H9 (cell line): ENCODE results near the gene MGMT. TPM values are rescaled to one million over a fixed set of nuclear protein-coding genes. Genes with fewer than 3 reads are reported as not detected.

Source experiments
- DNase-seq: peaks from one replicate; pipeline ENCODE4 v3.0.0-alpha.2; 2017
- H2AFZ ChIP-seq: one replicate; pipeline ENCODE4 v1.6.1; 2013; ENCODE audit warnings: mild to moderate bottlenecking, low read length, control low read depth, moderate library complexity
- H2AK5ac ChIP-seq: 2 replicates; pipeline ENCODE4 v1.6.1; 2013; ENCODE audit warnings: low read length, control low read depth, mixed read lengths; ENCODE audit not compliant: insufficient read length
- H2BK120ac ChIP-seq: one replicate; pipeline ENCODE4 v1.6.1; 2013; ENCODE audit warnings: low read depth, mild to moderate bottlenecking, low read length, control low read depth, inconsistent platforms; ENCODE audit not compliant: poor library complexity, severe bottlenecking
- H2BK12ac ChIP-seq: 2 replicates; pipeline ENCODE4 v1.6.1; 2013; ENCODE audit warnings: low read length, control low read depth, mixed read lengths, low read depth; ENCODE audit not compliant: insufficient read length
- H2BK15ac ChIP-seq: 2 replicates; pipeline ENCODE4 v1.6.1; 2013; ENCODE audit warnings: low read depth, low read length, control low read depth
- H2BK20ac ChIP-seq: one replicate; pipeline ENCODE4 v1.6.1; 2013; ENCODE audit warnings: low read depth, mild to moderate bottlenecking, low read length, control low read depth, inconsistent platforms; ENCODE audit not compliant: poor library complexity, severe bottlenecking
- H2BK5ac ChIP-seq: 2 replicates; pipeline ENCODE4 v1.6.1; 2013; ENCODE audit warnings: low read length, control low read depth, mixed read lengths; ENCODE audit not compliant: insufficient read length
- H3K14ac ChIP-seq: 2 replicates; pipeline ENCODE4 v1.6.1; 2013; ENCODE audit warnings: low read length, control low read depth; ENCODE audit not compliant: insufficient read depth
- H3K18ac ChIP-seq: 2 replicates; pipeline ENCODE4 v1.6.1; 2013; ENCODE audit warnings: low read depth, mild to moderate bottlenecking, mixed read lengths, low read length, control low read depth; ENCODE audit not compliant: insufficient read length
- H3K23ac ChIP-seq: 2 replicates; pipeline ENCODE4 v1.6.1; 2013; ENCODE audit warnings: low read length, control low read depth, mixed read lengths, low read depth; ENCODE audit not compliant: insufficient read length
- H3K23me2 ChIP-seq: 2 replicates; pipeline ENCODE4 v1.6.1; 2013; ENCODE audit warnings: low read depth, mild to moderate bottlenecking, mixed read lengths, low read length, control low read depth; ENCODE audit not compliant: insufficient read length, poor library complexity, severe bottlenecking
- H3K27ac ChIP-seq: 2 replicates; pipeline ENCODE4 v1.5.1; 2013; ENCODE audit warnings: low read length, control low read depth, mixed read lengths, low read depth; ENCODE audit not compliant: insufficient read length
- H3K27me3 ChIP-seq: 2 replicates; pipeline ENCODE4 v1.6.1; 2013; ENCODE audit warnings: low read length, control low read depth, inconsistent platforms; ENCODE audit not compliant: insufficient read depth
- H3K4ac ChIP-seq: 2 replicates; pipeline ENCODE4 v1.6.1; 2013; ENCODE audit warnings: low read depth, mild to moderate bottlenecking, control low read depth, inconsistent platforms, low read length, moderate library complexity
- H3K4me1 ChIP-seq: 2 replicates; pipeline ENCODE4 v1.6.1; 2013; ENCODE audit warnings: low read length, control low read depth, inconsistent platforms; ENCODE audit not compliant: insufficient read depth
- H3K4me2 ChIP-seq: 2 replicates; pipeline ENCODE4 v1.6.1; 2013; ENCODE audit warnings: low read length, control low read depth, mixed read lengths; ENCODE audit not compliant: insufficient read length, insufficient read depth
- H3K56ac ChIP-seq: 2 replicates; pipeline ENCODE4 v1.6.1; 2013; ENCODE audit warnings: low read depth, mild to moderate bottlenecking, mixed read lengths, low read length, control low read depth; ENCODE audit not compliant: insufficient read length
- H3K79me1 ChIP-seq: 2 replicates; pipeline ENCODE4 v1.6.1; 2013; ENCODE audit warnings: low read depth, mild to moderate bottlenecking, moderate library complexity, low read length, control low read depth, inconsistent platforms; ENCODE audit not compliant: insufficient read depth, poor library complexity, severe bottlenecking
- H3K79me2 ChIP-seq: 2 replicates; pipeline ENCODE4 v1.6.1; 2013; ENCODE audit warnings: low read length, control low read depth, inconsistent platforms; ENCODE audit not compliant: insufficient read depth
- H3K9ac ChIP-seq: 2 replicates; pipeline ENCODE4 v1.6.1; 2013; ENCODE audit warnings: low read length, control low read depth, mixed read lengths; ENCODE audit not compliant: insufficient read length; ENCODE audit errors: extremely low read depth
- H3K9me3 ChIP-seq: one replicate; pipeline ENCODE4 v1.6.1; 2013; ENCODE audit warnings: low read depth, low read length, inconsistent platforms; ENCODE audit not compliant: control insufficient read depth
- H3T11ph ChIP-seq: one replicate; pipeline ENCODE4 v1.6.1; 2013; ENCODE audit warnings: mild to moderate bottlenecking, low read length, control low read depth, inconsistent platforms
- H4K20me1 ChIP-seq: one replicate; pipeline ENCODE4 v1.6.1; 2013; ENCODE audit not compliant: control insufficient read depth, insufficient read length, insufficient read depth
- H4K5ac ChIP-seq: 2 replicates; pipeline ENCODE4 v1.6.1; 2013; ENCODE audit warnings: low read depth, mild to moderate bottlenecking, mixed read lengths, low read length, control low read depth; ENCODE audit not compliant: insufficient read length
- H4K8ac ChIP-seq: replicated peaks from 2 replicates; pipeline ENCODE4 v1.6.1; 2013; ENCODE audit warnings: low read length, control low read depth, mixed read lengths, low read depth; ENCODE audit not compliant: insufficient read length
- H4K91ac ChIP-seq: 2 replicates; pipeline ENCODE4 v1.6.1; 2013; ENCODE audit warnings: low read depth, mild to moderate bottlenecking, moderate library complexity, mixed read lengths, low read length, control low read depth; ENCODE audit not compliant: insufficient read length
- H3K27ac Mint-ChIP-seq, 3 experiments: 2 replicates in 2 of 3; 3 replicates in 1 of 3; pipeline ENCODE4 v1.8.0; 2020 to 2021; ENCODE audit warnings: mixed read lengths in 3 of 3, mild to moderate bottlenecking in 1 of 3, moderate library complexity in 1 of 3
- H3K27me3 Mint-ChIP-seq: 2 replicates; pipeline ENCODE4 v1.8.0; 2021; ENCODE audit warnings: low read depth, mild to moderate bottlenecking, moderate library complexity, mixed read lengths
- H3K36me3 Mint-ChIP-seq, 3 experiments: 2 replicates in 2 of 3; 3 replicates in 1 of 3; pipeline ENCODE4 v1.8.0; 2020 to 2021; ENCODE audit warnings: low read depth in 3 of 3, mixed read lengths in 3 of 3; ENCODE audit not compliant: insufficient read depth in 1 of 3
- H3K4me1 Mint-ChIP-seq, 2 experiments: 2 replicates each; pipeline ENCODE4 v1.8.0; 2020; ENCODE audit warnings: mixed read lengths in 2 of 2
- H3K4me3 Mint-ChIP-seq, 2 experiments: 2 replicates in 1 of 2; 3 replicates in 1 of 2; pipeline ENCODE4 v1.8.0; 2020 to 2021; ENCODE audit warnings: mild to moderate bottlenecking in 2 of 2, mixed read lengths in 2 of 2, moderate library complexity in 1 of 2
- H3K9me3 Mint-ChIP-seq, 2 experiments: 2 replicates in 1 of 2; 3 replicates in 1 of 2; pipeline ENCODE4 v1.8.0; 2020; ENCODE audit warnings: mild to moderate bottlenecking in 2 of 2, mixed read lengths in 2 of 2, moderate library complexity in 1 of 2
- CTCF ChIP-seq: fragments of 200-600 bp; sonication (generic); conservative IDR thresholded peaks from 3 replicates; pipeline ENCODE4 v1.8.0; 2021; ENCODE audit warnings: antibody characterized with exemption, mild to moderate bottlenecking
- WGBS: extraction: QIAGEN DNeasy Blood & Tissue Kit; methylation state at CpG from one replicate; pipeline ENCODE4 v1.1.7; 2013; ENCODE audit warnings: missing lambda C conversion rate, low lambda C conversion rate, mixed read lengths; ENCODE audit not compliant: insufficient read length; ENCODE audit errors: extremely low coverage; 5-methylcytosine and 5-hydroxymethylcytosine counted together
- total RNA-seq: library from RNA; stranded (reverse); gene quantifications from 2 replicates; pipeline ENCODE4 v1.2.1, GENCODE V29; 2021

Gene MGMT
- total RNA-seq, 1 experiment from 2014 or later, result 18.4 TPM

- H3K18ac ChIP-seq, result no peak overlapping the region
- H3T11ph ChIP-seq, result no peak overlapping the region
- WGBS, result no CpG with 5 or more reads among the region's 15 CpGs
- no peak overlapping the region for H4K5ac ChIP-seq
- no peak overlapping the region for H2BK20ac ChIP-seq
- Mint-ChIP-seq H3K9me3 (no peaks in the 10 kb centered on the region; a peak in 1 of 5 replicates), H3K4me1 (peaks cover 37 to 38% of the 10 kb centered on the region in 2 experiments), H3K27ac (peak overlapping the region in 1 of 3 experiments; percentile 15; a peak in 1 of 7 replicates), H3K4me3 (no peak overlapping the region), H3K36me3 (peaks cover 0 to 3% (median 0%) of the 10 kb centered on the region in 3 experiments; a peak in 3 of 7 replicates), H3K27me3 (no peaks in the 10 kb centered on the region)
- no peak overlapping the region for H2BK15ac ChIP-seq
- no peak overlapping the region for H3K4ac ChIP-seq
- H2AK5ac ChIP-seq, result no peak overlapping the region
- no peak overlapping the region for H4K91ac ChIP-seq
- no peak overlapping the region for H2AFZ ChIP-seq
- H3K9ac ChIP-seq, result no peak overlapping the region
- TF ChIP-seq CTCF, result no peak
- no peak overlapping the region for H3K14ac ChIP-seq
- H3K23me2 ChIP-seq, result no peaks in the 10 kb centered on the region
- H3K9me3 ChIP-seq, result no peaks in the 10 kb centered on the region
- H3K23ac ChIP-seq, result no peak overlapping the region
- H4K8ac ChIP-seq, result no peak overlapping the region
- H3K27ac ChIP-seq, result no peak overlapping the region
- H3K79me1 ChIP-seq, result no peaks in the 10 kb centered on the region
- no peak overlapping the region for H3K4me2 ChIP-seq
- no peak overlapping the region for H3K56ac ChIP-seq
- H2BK120ac ChIP-seq, result no peak overlapping the region
- H3K79me2 ChIP-seq, result no peaks in the 10 kb centered on the region
- DNase-seq, result no peak
- H2BK5ac ChIP-seq, result no peak overlapping the region
- H3K4me1 ChIP-seq, result no peaks in the 10 kb centered on the region; the same call in 1 of the 2 replicates
- H3K27me3 ChIP-seq, result no peaks in the 10 kb centered on the region
- H4K20me1 ChIP-seq, result no peaks in the 10 kb centered on the region
- H2BK12ac ChIP-seq, result no peak overlapping the region
Observed at GRCh38 chr10:129715805-129716204, 248.8 kb downstream of the MGMT start.
